HCT116 (cell line): ENCODE data around the gene HORMAD2.

Source experiments
- CEBPB ChIP-seq: IDR thresholded peaks from 2 replicates; pipeline ENCODE4 v1.6.1; 2012; ENCODE audit warnings: low read depth
- CTCF ChIP-seq, 3 experiments: fragments of 200-600 bp in 1 of 3; sonication (generic) in 1 of 3; IDR thresholded peaks in 2 of 3; conservative IDR thresholded peaks in 1 of 3; 2 replicates each; pipeline ENCODE4 v1.5.1; 2012 to 2017; ENCODE audit warnings: low read depth in 2 of 3, low read length in 2 of 3, antibody characterized with exemption in 1 of 3, borderline replicate concordance in 1 of 3, control low read depth in 1 of 3, mild to moderate bottlenecking in 1 of 3, mixed read lengths in 1 of 3, mixed run types in 1 of 3, moderate library complexity in 1 of 3; ENCODE audit not compliant: insufficient read depth in 1 of 3
- ELF1 ChIP-seq: IDR thresholded peaks from 2 replicates; pipeline ENCODE4 v1.6.1; 2012; ENCODE audit warnings: low read depth, borderline replicate concordance
- EZH2 ChIP-seq: fragments of 200-600 bp; sonication (generic); IDR thresholded peaks from 2 replicates; pipeline ENCODE4 v1.6.1; 2017; ENCODE audit warnings: antibody characterized with exemption, mixed run types
- EZH2phosphoT487 ChIP-seq: fragments of 200-600 bp; IDR thresholded peaks from 2 replicates; pipeline ENCODE4 v1.6.1; 2018; ENCODE audit warnings: antibody characterized with exemption, borderline replicate concordance
- FOSL1 ChIP-seq: IDR thresholded peaks from 2 replicates; pipeline ENCODE4 v1.6.1; 2012; ENCODE audit warnings: low read depth
- MAX ChIP-seq: IDR thresholded peaks from 2 replicates; pipeline ENCODE4 v1.6.1; 2012
- POLR2A ChIP-seq: IDR thresholded peaks from 2 replicates; pipeline ENCODE4 v1.7.0; 2011; ENCODE audit warnings: borderline replicate concordance; ENCODE audit not compliant: insufficient read depth, insufficient read length; ENCODE audit errors: extremely low read depth
- POLR2AphosphoS5 ChIP-seq: IDR thresholded peaks from 2 replicates; pipeline ENCODE4 v1.6.1; 2011; ENCODE audit warnings: mild to moderate bottlenecking, low read depth, low read length, moderate library complexity
- SIN3A ChIP-seq: IDR thresholded peaks from 2 replicates; pipeline ENCODE4 v1.6.1; 2012; ENCODE audit warnings: low read depth
- SP1 ChIP-seq: IDR thresholded peaks from 2 replicates; pipeline ENCODE4 v1.6.1; 2012; ENCODE audit warnings: low read depth
- TCF7L2 ChIP-seq: IDR thresholded peaks from 2 replicates; pipeline ENCODE4 v1.7.0; 2011; ENCODE audit warnings: borderline replicate concordance, inconsistent platforms; ENCODE audit not compliant: insufficient read depth, insufficient read length; ENCODE audit errors: extremely low read depth
- YY1 ChIP-seq: IDR thresholded peaks from 2 replicates; pipeline ENCODE4 v1.6.1; 2011; ENCODE audit warnings: low read length, low read depth, moderate library complexity, mild to moderate bottlenecking; ENCODE audit not compliant: insufficient replicate concordance; ENCODE audit errors: extremely low read depth
- ZFX ChIP-seq: fragments of 450-650 bp; IDR thresholded peaks from 2 replicates; pipeline ENCODE4 v1.6.1; 2017

- TF ChIP-seq POLR2A (no peak), CTCF (IDR thresholded peaks at IDR 0.05 in 2 of 3, conservative IDR thresholded peaks at IDR 0.05 in 1 of 3; ENCODE audit: borderline replicate concordance in 1 of 3, insufficient read depth in 1 of 3, low read depth in 2 of 3, low read length in 2 of 3) (no peak), TCF7L2 (no peak), POLR2AphosphoS5 (no peak), EZH2 (no peak), CEBPB (no peak), FOSL1 (no peak), MAX (no peak), SIN3A (no peak), ZFX (no peak), ELF1 (no peak), YY1 (no peak), SP1 (no peak), EZH2phosphoT487 (no peak)
Measured at GRCh38 chr22:30074994-30075393, 5.3 kb upstream of the HORMAD2 start.
